Activated naive CD8-positive, alpha-beta T cell treated with anti-CD3 and anti-CD28 coated beads for 36 hours (primary cell): Measurements from ENCODE around the gene XPO1. TPM values are rescaled to one million over a fixed set of nuclear protein-coding genes. Genes with fewer than 3 reads are reported as not detected.
A peak's percentile ranks its signal among the peaks of the same experiment; 100 is the strongest.
"Not testable (repeated sequence)": the region's sequence is repeated elsewhere in the genome, so short reads cannot be mapped to it uniquely, and the experiment has no call there.

Experiments
- DNase-seq: peaks from one replicate; pipeline ENCODE4 v3.0.0; 2021
- H3K27ac Mint-ChIP-seq: one replicate; pipeline ENCODE4 v1.8.0; 2022; ENCODE audit warnings: mild to moderate bottlenecking, moderate library complexity, mixed read lengths
- H3K27me3 Mint-ChIP-seq: one replicate; pipeline ENCODE4 v1.8.0; 2022; ENCODE audit warnings: mild to moderate bottlenecking, mixed read lengths
- H3K36me3 Mint-ChIP-seq: one replicate; pipeline ENCODE4 v1.8.0; 2021; ENCODE audit warnings: mild to moderate bottlenecking, mixed read lengths
- H3K4me1 Mint-ChIP-seq: one replicate; pipeline ENCODE4 v1.8.0; 2021; ENCODE audit warnings: mixed read lengths
- H3K4me3 Mint-ChIP-seq: one replicate; pipeline ENCODE4 v1.8.0; 2022; ENCODE audit warnings: mild to moderate bottlenecking, moderate library complexity, mixed read lengths
- H3K9me3 Mint-ChIP-seq: one replicate; pipeline ENCODE4 v1.8.0; 2022; ENCODE audit warnings: mixed read lengths
- total RNA-seq, 2 experiments: library from RNA; stranded (reverse); gene quantifications; one replicate each; pipeline ENCODE4 v1.2.3, GENCODE V29; 2021

XPO1 gene, protein sequence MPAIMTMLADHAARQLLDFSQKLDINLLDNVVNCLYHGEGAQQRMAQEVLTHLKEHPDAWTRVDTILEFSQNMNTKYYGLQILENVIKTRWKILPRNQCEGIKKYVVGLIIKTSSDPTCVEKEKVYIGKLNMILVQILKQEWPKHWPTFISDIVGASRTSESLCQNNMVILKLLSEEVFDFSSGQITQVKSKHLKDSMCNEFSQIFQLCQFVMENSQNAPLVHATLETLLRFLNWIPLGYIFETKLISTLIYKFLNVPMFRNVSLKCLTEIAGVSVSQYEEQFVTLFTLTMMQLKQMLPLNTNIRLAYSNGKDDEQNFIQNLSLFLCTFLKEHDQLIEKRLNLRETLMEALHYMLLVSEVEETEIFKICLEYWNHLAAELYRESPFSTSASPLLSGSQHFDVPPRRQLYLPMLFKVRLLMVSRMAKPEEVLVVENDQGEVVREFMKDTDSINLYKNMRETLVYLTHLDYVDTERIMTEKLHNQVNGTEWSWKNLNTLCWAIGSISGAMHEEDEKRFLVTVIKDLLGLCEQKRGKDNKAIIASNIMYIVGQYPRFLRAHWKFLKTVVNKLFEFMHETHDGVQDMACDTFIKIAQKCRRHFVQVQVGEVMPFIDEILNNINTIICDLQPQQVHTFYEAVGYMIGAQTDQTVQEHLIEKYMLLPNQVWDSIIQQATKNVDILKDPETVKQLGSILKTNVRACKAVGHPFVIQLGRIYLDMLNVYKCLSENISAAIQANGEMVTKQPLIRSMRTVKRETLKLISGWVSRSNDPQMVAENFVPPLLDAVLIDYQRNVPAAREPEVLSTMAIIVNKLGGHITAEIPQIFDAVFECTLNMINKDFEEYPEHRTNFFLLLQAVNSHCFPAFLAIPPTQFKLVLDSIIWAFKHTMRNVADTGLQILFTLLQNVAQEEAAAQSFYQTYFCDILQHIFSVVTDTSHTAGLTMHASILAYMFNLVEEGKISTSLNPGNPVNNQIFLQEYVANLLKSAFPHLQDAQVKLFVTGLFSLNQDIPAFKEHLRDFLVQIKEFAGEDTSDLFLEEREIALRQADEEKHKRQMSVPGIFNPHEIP (N-terminal part only)
- total RNA-seq = 100 to 1,000 TPM; 232 to 237 TPM

DNA sequence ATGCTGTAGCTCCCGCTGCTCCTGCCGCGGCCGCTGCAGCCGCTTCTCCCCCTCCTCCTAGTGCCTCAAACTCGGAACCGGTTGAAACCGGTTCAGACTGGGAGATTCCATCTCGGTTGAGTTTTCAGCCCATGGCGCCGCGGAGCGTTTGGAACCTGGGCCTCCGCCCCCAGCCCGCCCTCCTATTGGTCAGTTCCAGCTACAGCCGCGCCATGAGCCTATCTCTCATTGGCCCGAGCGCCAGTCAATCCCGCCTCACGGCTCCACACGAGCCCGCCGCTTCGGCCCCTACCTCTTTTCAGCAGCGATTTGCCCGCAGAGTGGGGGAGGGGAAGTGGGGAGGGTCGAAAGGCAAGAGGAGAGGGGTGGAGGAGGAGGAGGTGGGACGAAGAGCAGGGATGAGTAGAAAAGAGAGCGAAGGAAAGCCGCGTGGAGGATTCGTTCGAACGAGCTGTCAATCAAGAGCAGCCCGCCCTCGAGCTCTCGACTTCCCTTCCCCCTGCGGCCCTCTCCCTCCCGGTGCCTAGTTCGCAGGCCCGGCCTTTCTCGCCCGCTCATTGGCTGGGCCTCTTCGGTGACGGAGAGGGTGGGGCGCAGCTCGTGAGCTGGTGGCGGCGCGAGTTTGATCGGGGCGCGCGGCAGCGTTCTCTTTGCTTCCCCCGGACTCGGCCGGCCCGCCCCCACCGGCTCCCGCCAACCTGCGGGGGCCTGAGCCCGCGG lies at the start of gene XPO1:
TSS of gene XPO1 (minus strand) at position 157 of the 720 bp plus-strand sequence. CDS start 4,459 bp downstream, outside the sequence.
- Mint-ChIP-seq H3K27ac (peak within 1 kb of the TSS; percentile 100), H3K4me1 (peaks cover 32% of the 10 kb centered on the region), H3K27me3 (peaks cover 10% of the 10 kb centered on the region), H3K4me3 (peak within 1 kb of the TSS; percentile 100), H3K36me3 (peaks cover 31% of the 10 kb centered on the region), H3K9me3 (no peaks in the 10 kb centered on the region)
- DNase-seq = peak; percentile 99

DNA sequence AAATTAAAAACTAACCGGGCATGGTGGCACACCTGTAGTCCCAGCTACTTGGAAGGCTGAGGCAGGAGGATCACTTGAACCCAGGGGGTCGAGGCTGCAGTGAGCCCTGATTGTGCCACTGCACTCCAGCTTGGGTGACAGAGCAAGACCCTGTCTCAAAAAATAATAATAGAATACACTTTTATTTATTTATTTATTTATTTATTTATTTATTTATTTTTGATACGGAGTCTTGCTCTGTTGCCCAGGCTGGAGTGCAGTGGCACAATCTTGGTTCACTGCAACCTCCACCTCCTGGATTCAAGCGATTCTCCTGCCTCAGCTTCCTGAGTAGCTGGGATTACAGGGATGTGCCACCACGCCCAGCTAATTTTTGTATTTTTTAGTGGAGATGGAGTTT lies 48.8 kb upstream of the XPO1 start:
- not testable (repeated sequence) for H3K36me3 Mint-ChIP-seq, DNase-seq, H3K4me3 Mint-ChIP-seq, H3K27ac Mint-ChIP-seq, H3K4me1 Mint-ChIP-seq, H3K9me3 Mint-ChIP-seq, H3K27me3 Mint-ChIP-seq

DNA sequence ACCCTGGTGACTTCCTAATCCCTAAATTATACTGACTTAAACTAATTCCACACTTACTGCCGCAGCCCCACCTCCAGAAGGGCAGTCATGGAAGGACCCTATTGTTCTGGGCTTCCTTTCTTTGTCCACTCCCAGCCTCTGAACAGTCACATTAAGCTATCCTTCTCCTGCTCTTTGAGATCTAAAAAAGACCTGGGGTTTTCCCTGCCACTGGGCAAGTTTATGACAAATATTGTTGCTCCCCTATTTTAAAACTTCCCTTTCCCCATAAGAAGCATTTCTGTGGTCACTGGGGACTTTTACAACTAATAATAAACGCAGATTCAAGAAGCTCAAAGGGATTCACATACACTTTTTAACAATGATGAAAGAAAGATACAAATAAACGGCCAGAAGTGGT lies 47.2 kb upstream of the XPO1 start:
- Mint-ChIP-seq H3K4me1 (peaks cover 2% of the 10 kb centered on the region), H3K27ac (no peak overlapping the region), H3K4me3 (no peak overlapping the region), H3K27me3 (no peaks in the 10 kb centered on the region), H3K9me3 (no peaks in the 10 kb centered on the region), H3K36me3 (no peaks in the 10 kb centered on the region)
- DNase-seq = no peak

DNA sequence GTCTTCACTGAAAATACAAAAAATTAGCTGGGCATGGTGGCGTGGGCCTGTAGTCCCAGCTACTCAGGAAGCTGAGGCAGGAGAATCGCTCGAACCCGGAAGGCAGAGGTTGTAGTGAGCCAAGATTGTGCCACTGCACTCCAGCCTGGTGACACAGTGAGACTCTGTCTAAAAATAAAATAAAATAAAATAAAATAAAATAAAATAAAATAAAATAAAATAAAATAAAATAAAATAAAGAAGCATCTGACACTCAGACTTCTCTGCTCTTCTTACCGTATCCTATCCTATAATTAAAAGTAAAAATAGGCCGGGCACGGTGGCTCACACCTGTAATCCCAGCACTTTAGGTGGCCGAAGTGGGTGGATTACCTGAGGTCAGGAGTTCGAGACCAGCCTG lies 46.2 kb upstream of the XPO1 start:
- not testable (repeated sequence) for H3K27ac Mint-ChIP-seq, DNase-seq, H3K27me3 Mint-ChIP-seq, H3K4me1 Mint-ChIP-seq, H3K36me3 Mint-ChIP-seq, H3K4me3 Mint-ChIP-seq, H3K9me3 Mint-ChIP-seq

DNA sequence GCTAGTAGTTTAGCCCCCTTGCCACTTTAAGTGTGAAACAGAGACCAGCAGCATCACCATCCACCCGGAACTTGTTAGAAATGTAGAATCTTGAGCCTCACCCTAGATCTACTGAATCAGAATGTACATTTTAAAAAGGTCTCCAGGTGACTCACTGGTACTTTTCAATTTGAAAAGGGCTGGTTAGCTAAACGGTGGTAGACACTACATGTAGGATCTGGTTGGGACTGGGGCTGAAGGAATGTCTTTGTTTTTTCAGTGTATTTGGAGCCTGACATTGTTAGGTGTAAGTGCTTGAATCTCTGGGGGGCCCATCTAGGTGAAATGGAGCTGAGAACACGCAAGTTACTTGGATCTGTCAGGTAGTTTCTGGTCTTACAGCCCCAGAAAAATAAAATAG lies 44.0 kb upstream of the XPO1 start:
- no peaks in the 10 kb centered on the region for H3K9me3 Mint-ChIP-seq
- H3K4me3 Mint-ChIP-seq = no peak overlapping the region
- no peak overlapping the region for H3K27ac Mint-ChIP-seq

DNA sequence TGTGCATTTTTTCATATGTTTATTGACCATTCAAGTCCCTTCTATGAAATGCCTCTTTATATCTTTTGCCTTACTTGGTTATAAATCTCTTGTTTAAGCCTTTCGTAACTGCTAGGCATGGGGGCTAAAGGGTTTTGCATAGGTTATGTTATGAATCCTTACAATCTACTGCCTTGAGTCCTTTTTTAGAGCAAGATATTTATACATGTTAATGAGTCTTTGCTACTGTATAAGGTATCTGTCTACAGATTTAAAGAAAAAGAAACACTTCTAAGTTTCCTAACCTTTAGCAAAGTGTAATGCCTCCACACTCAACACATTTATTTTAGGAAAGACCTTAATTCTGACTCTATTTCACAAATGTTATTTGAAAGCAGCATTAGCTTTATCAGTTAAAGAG lies 43.6 kb upstream of the XPO1 start:
- Mint-ChIP-seq H3K27ac (no peak overlapping the region), H3K4me1 (peaks cover 2% of the 10 kb centered on the region), H3K4me3 (no peak overlapping the region), H3K36me3 (no peaks in the 10 kb centered on the region), H3K9me3 (no peaks in the 10 kb centered on the region), H3K27me3 (no peaks in the 10 kb centered on the region)
- no peak for DNase-seq

More for the DNA sequence above, 44.0 kb upstream of the XPO1 start:
- Mint-ChIP-seq H3K27me3 (no peaks in the 10 kb centered on the region), H3K36me3 (no peaks in the 10 kb centered on the region), H3K4me1 (peaks cover 2% of the 10 kb centered on the region)
- DNase-seq = no peak

DNA sequence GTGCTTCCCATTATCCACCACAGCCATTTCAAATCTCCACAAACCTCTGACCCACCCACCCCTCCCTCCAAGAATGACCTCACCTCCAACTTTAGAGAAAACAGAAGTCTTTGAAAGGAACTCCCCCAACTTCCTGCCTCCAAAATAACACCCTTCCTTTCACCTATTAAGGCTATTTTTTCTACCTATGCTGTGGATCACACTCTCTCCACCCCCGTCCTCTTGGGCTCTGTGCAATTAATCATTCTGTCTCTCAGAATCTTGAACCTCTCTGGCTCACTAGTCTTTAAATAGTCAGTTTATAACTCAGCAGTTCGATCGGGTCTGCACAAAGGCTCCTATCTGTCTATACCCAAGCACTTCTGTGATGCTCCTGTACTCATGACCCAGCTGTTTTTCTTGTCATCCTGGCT lies 37.3 kb upstream of the XPO1 start:
- Mint-ChIP-seq H3K4me1 (peaks cover 11% of the 10 kb centered on the region), H3K4me3 (peak overlapping the region; percentile 47), H3K27me3 (no peaks in the 10 kb centered on the region), H3K36me3 (no peaks in the 10 kb centered on the region), H3K9me3 (no peaks in the 10 kb centered on the region), H3K27ac (peak overlapping the region; percentile 72)
- no peak for DNase-seq

DNA sequence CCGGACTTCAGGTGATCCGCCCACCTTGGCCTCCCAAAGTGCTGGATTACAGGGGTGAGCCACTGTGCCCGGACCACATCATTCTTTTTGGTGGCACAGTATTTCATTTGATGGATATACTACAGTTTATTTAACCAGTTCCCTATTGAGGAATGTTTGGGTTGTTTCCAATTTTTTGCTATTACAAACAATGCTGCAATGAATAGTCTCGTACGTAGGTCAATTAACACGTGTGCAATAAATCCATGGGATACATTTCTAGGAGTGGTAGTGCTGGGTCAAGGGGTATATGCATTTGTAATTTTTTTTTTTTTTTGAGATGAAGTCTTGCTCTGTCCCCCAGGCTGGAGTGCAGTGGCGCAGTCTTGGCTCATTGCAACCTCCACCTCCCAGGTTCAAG lies 28.4 kb upstream of the XPO1 start:
- no peak overlapping the region for H3K4me3 Mint-ChIP-seq
- no peaks in the 10 kb centered on the region for H3K36me3 Mint-ChIP-seq
- H3K4me1 Mint-ChIP-seq = no peaks in the 10 kb centered on the region
- peaks cover 1% of the 10 kb centered on the region for H3K9me3 Mint-ChIP-seq
- no peak overlapping the region for H3K27ac Mint-ChIP-seq
- DNase-seq = no peak
- H3K27me3 Mint-ChIP-seq = no peaks in the 10 kb centered on the region

DNA sequence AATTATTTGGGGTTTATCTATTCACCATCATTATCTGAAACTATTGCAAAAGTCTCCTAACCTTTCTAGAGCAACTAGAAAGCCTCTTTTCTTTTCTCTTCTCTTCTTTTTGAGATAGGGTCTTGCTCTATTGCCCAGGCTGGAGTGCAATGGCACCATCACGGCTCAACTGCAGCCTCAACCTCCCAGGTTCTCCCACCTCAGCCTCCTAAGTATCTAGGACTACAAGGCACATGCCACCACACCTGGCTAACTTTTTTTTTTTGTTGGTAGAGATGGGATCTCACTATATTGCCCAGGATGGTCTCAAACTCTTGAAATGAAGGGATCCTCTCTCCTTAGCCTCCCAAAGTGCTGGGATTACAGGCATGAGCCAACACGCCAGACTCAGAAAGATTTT lies 24.5 kb upstream of the XPO1 start:
- H3K36me3 Mint-ChIP-seq = no peaks in the 10 kb centered on the region
- no peaks in the 10 kb centered on the region for H3K27me3 Mint-ChIP-seq
- no peaks in the 10 kb centered on the region for H3K4me1 Mint-ChIP-seq
- no peak for DNase-seq
- H3K27ac Mint-ChIP-seq = no peak overlapping the region
- no peak overlapping the region for H3K4me3 Mint-ChIP-seq
- peaks cover 1% of the 10 kb centered on the region for H3K9me3 Mint-ChIP-seq

DNA sequence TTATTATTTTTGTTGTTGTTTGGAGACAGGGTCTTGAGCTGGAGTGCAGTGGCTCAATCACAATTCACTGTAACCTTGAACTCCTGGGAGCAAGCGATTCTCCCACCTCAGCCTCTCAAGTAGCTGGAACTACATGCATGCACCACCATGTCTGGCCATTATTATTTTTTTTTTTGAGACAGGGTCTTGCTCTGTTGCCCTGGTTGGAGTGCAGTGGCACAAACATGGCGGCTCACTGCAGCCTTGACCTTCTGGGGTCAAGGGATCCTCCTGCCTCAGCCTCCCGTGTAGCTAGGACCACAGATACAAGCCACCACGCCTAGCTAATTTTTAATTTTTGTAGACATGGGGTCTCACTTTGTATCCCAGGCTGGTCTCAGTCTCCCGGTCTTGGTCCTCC lies 20.0 kb upstream of the XPO1 start:
- no peak for DNase-seq
- Mint-ChIP-seq H3K4me1 (no peaks in the 10 kb centered on the region), H3K27ac (no peak overlapping the region), H3K36me3 (no peaks in the 10 kb centered on the region), H3K27me3 (no peaks in the 10 kb centered on the region), H3K4me3 (no peak overlapping the region), H3K9me3 (no peaks in the 10 kb centered on the region)

DNA sequence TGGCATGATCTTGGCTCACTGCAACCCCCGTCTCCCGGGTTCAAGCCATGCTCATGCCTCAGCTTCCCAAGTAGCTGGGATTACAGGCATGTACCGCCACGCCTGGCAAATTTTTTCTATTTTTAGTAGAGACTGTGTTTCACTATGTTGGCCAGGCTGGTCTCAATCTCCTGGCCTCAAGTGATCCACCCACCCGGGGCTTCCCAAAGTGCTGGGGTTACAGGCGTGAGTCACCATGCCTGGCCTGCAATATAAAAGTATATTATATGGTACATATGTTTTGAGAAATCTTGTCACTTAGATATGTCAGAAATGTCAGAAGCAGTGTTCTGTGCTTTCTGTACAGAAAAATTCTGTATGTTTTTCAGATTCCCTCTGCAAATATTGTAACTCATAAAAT lies 19.2 kb upstream of the XPO1 start:
- Mint-ChIP-seq H3K4me3 (no peak overlapping the region), H3K36me3 (no peaks in the 10 kb centered on the region), H3K27me3 (no peaks in the 10 kb centered on the region), H3K4me1 (no peaks in the 10 kb centered on the region), H3K27ac (no peak overlapping the region), H3K9me3 (no peaks in the 10 kb centered on the region)
- DNase-seq = no peak

DNA sequence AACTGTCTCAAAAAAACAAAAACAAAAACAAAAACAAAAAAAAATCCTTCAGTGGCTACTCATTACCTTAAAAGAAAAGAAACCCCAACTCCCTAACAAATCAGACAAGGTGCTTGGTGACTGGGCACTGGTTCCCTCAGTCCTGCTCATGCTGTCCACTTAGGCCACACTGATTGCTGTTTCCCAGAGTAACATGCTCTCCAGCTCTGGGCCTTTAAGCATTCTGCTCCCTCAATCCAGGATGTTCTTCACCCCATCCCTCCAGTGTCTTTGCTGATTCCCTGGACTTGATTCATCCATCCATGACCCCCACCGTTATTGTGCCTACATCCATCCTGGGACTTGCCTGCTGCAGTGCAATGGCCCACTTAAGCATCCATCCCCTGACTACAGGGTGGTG lies 16.4 kb upstream of the XPO1 start:
- Mint-ChIP-seq H3K27ac (no peak overlapping the region), H3K4me1 (no peaks in the 10 kb centered on the region), H3K9me3 (no peaks in the 10 kb centered on the region), H3K36me3 (no peaks in the 10 kb centered on the region), H3K27me3 (no peaks in the 10 kb centered on the region), H3K4me3 (no peak overlapping the region)
- no peak for DNase-seq

DNA sequence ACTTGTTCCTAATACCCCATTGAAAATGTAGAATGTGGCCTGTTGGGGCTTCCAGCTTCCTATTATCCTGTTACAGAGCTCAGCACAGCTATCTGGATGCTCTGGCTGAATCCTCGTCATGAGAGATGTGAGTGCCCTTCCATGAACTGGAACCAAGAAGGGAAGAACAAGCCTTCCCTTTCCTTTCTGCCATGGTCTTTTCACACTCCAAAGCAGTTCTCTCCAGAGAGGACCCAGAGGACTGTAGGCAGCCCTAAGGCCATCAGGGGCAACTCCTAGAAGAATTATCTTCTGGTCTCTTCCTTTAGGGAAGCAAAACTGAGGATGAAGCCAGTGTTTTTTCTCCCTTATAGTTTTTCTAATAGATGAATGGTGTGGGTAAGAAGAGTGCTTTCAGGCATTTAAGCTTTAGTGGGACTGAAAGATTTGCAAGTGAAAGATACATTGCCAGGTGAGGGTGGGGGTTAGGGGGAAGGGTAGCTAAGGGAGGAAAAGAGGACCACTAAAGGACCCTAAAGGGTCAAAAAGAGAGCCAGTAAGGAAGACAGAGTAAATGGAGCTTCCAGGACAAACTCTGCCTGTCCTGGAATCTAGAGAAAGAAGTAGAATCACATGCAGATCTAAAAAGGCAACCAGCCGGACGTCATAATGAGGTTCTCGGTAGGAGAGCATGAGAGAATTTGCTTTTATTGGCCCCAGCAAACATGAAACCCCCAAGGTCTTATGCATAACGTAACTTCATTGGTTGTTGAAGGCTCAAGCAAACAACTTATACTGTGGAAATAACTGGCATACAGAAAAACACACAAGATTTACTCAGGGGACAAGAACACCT lies 12.4 kb upstream of the XPO1 start:
- Mint-ChIP-seq H3K9me3 (no peaks in the 10 kb centered on the region), H3K27me3 (no peaks in the 10 kb centered on the region), H3K4me3 (no peak overlapping the region), H3K27ac (no peak overlapping the region), H3K36me3 (no peaks in the 10 kb centered on the region), H3K4me1 (no peaks in the 10 kb centered on the region)
- no peak for DNase-seq

DNA sequence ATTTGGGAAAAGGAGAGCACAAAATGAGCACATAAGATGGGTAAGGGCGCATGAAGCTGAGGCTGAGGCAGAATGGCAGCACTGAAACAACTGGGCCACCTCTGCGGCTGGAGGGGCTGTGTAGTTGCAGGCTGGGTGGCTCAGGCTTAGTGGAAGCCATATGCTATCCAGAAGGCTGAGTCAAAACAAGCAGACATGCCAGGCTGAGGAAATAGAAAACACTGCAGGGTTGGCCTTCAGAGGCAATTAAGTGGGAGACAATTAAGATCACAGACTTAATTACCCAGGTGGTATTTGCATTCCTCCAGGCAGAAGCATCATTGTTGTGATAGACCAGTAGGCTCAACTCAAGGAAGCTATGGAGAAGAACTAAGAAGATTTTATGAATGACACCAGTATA lies 11.4 kb upstream of the XPO1 start:
- no peaks in the 10 kb centered on the region for H3K4me1 Mint-ChIP-seq
- DNase-seq = no peak
- H3K36me3 Mint-ChIP-seq = no peaks in the 10 kb centered on the region
- no peak overlapping the region for H3K27ac Mint-ChIP-seq
- no peaks in the 10 kb centered on the region for H3K27me3 Mint-ChIP-seq
- no peak overlapping the region for H3K4me3 Mint-ChIP-seq
- H3K9me3 Mint-ChIP-seq = no peaks in the 10 kb centered on the region
